Measurements from ENCODE around the gene OTOGL.

DNA sequence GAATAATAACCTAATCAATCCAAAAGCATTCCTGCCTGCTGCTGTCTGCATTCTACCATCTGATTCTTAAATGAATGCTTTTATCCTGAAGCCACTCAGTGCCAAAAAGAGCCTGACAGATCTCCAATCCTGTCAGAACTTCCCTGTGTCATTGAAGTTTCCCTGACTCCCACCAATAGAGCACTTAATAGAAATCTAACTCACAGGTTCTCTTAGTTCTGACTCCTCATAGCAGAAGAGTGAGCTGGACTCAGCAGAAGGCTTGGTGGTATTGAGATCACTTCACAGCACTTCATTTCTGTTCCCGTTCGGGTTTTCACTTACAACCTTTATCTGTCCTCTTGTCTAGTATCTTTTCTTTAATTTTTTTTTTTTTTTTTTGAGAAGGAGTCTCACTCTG lies 102.6 kb downstream of the OTOGL start:
- TF ChIP-seq ZNF384 (IDR thresholded peaks at IDR 0.05) (no peak), SP1 (IDR thresholded peaks at IDR 0.05) (no peak), LEF1 (IDR thresholded peaks at IDR 0.05; ENCODE audit: borderline replicate concordance) (no peak)

Measured in HEK293T (cell line).